Fibroblast of lung (primary cell): ENCODE results near the gene ZNF654.

Source experiments
- CTCF ChIP-seq, 2 donors: IDR thresholded peaks in 1 of 2; conservative IDR thresholded peaks in 1 of 2; 1 replicate in 1 of 2; 2 replicates in 1 of 2; pipeline ENCODE4 v1.5.1; 2011 to 2012; ENCODE audit warnings: low read length in 2 of 2, control low read depth in 1 of 2, inconsistent platforms in 1 of 2, low read depth in 1 of 2, mild to moderate bottlenecking in 1 of 2
- EZH2 ChIP-seq: IDR thresholded peaks from 2 replicates; pipeline ENCODE4 v1.5.1; 2012; ENCODE audit warnings: low read length, control low read depth, mild to moderate bottlenecking; ENCODE audit errors: missing control alignments

GRCh38 chr3:88090681-88091080 lies 31.6 kb downstream of the ZNF654 start:
- TF ChIP-seq CTCF (conservative IDR thresholded peaks at IDR 0.05 in 1 of 2, IDR thresholded peaks at IDR 0.05 in 1 of 2; ENCODE audit: low read depth in 1 of 2, low read length in 2 of 2) (no peak), EZH2 (no peak)
